HG03354 (cell line): ENCODE data around the gene RUSF1.
"Not testable (repeated sequence)": the region's sequence is repeated elsewhere in the genome, so short reads cannot be mapped to it uniquely, and the experiment has no call there.

Source experiments
- ATAC-seq: cut with Tn5 transposase; IDR thresholded peaks from one replicate; pipeline ENCODE4 v1.9.1; 2021; ENCODE audit warnings: mild to moderate bottlenecking; ENCODE audit not compliant: unreplicated experiment, poor library complexity, severe bottlenecking

Gene RUSF1

GRCh38 chr16:31519759-31520431 is 11.7 kb upstream of the RUSF1 start:
- no peak for ATAC-seq

- no peak for ATAC-seq
These were observed 9.7 kb upstream of the RUSF1 start for GRCh38 chr16:31517800-31518402.

GRCh38 chr16:31513884-31514283 is 5.7 kb upstream of the RUSF1 start:
- no peak for ATAC-seq

GRCh38 chr16:31513126-31513525 is 4.9 kb upstream of the RUSF1 start:
- no peak for ATAC-seq

- no peak for ATAC-seq
These were observed 560 bp upstream of the RUSF1 start for GRCh38 chr16:31508706-31509195.

- ATAC-seq, result peak; percentile 19
These were observed 618 bp downstream of the RUSF1 start for GRCh38 chr16:31507617-31507928.

- peak; percentile 38 for ATAC-seq
These were observed 2.7 kb downstream of the RUSF1 start for GRCh38 chr16:31505483-31505882.

- no peak for ATAC-seq
These were observed 4.0 kb downstream of the RUSF1 start for GRCh38 chr16:31504159-31504558.

- not testable (repeated sequence) for ATAC-seq
These were observed 4.6 kb downstream of the RUSF1 start for GRCh38 chr16:31503555-31503954.

GRCh38 chr16:31502981-31503380 is 5.2 kb downstream of the RUSF1 start:
- ATAC-seq, result no peak

GRCh38 chr16:31501966-31502348 is 6.2 kb downstream of the RUSF1 start:
- no peak for ATAC-seq

GRCh38 chr16:31501226-31501965 is 6.8 kb downstream of the RUSF1 start:
- ATAC-seq, result no peak

GRCh38 chr16:31499928-31500327 is 8.3 kb downstream of the RUSF1 start:
- ATAC-seq, result no peak

- ATAC-seq, result no peak
These were observed 9.7 kb downstream of the RUSF1 start for GRCh38 chr16:31498493-31498892.

- ATAC-seq, result no peak
These were observed 11.5 kb downstream of the RUSF1 start for GRCh38 chr16:31496670-31497069.

GRCh38 chr16:31493506-31494125 is 14.6 kb downstream of the RUSF1 start:
- ATAC-seq, result no peak

GRCh38 chr16:31491778-31492418 is 16.3 kb downstream of the RUSF1 start:
- no peak for ATAC-seq

- no peak for ATAC-seq
These were observed 18.3 kb downstream of the RUSF1 start for GRCh38 chr16:31489616-31490584.

GRCh38 chr16:31489298-31489564 is 19.0 kb downstream of the RUSF1 start:
- no peak for ATAC-seq
